Loucy (cell line): ENCODE measurements around the gene AGBL4.

Experiments used
- CTCF ChIP-seq: fragments of 200-600 bp; sonication (generic); conservative IDR thresholded peaks from 2 replicates; pipeline ENCODE4 v1.5.1; 2014; ENCODE audit warnings: mild to moderate bottlenecking, antibody characterized with exemption, low read length
- EZH2phosphoT487 ChIP-seq: fragments of 200-600 bp; IDR thresholded peaks from 2 replicates; pipeline ENCODE4 v1.6.1; 2018; ENCODE audit warnings: antibody characterized with exemption, mild to moderate bottlenecking, moderate library complexity, borderline replicate concordance

- TF ChIP-seq CTCF (no peak), EZH2phosphoT487 (no peak)
Observed at GRCh38 chr1:48667782-48668181, 1356.0 kb downstream of the AGBL4 start.
